Measurements from ENCODE around the gene NAPB. TPM values are rescaled to one million over a fixed set of nuclear protein-coding genes. Genes with fewer than 3 reads are reported as not detected.
"Not testable (repeated sequence)": the region's sequence is repeated elsewhere in the genome, so short reads cannot be mapped to it uniquely, and the experiment has no call there.

Gene NAPB
- total RNA-seq (2014; rRNA removed; shearing (Covaris generic)), result 9.4 and 13.1 TPM in 2 replicates
- 6.8 and 7.7 TPM in 2 replicates for polyA plus RNA-seq (2015; cell fraction: cytosol; rRNA removed)
- 66.1 and 74.1 TPM in 2 replicates for polyA plus RNA-seq (2015; cell fraction: nucleus; rRNA removed)

GRCh38 chr20:23420943-23421931 is at the start of gene NAPB:
Gene NAPB, minus strand, starts transcription at chr20:23421488. Its CDS starts 86 bp downstream, at chr20:23421402.
- peak; percentile 95 for DNase-seq (ENCODE audit: low read depth, low spot score)
- in situ Hi-C loops (cut with HindIII; ENCODE audit: low pct_unique_long_range_greater_than_20kb, low sequenced_read_pairs), result no loop called here

DNA sequence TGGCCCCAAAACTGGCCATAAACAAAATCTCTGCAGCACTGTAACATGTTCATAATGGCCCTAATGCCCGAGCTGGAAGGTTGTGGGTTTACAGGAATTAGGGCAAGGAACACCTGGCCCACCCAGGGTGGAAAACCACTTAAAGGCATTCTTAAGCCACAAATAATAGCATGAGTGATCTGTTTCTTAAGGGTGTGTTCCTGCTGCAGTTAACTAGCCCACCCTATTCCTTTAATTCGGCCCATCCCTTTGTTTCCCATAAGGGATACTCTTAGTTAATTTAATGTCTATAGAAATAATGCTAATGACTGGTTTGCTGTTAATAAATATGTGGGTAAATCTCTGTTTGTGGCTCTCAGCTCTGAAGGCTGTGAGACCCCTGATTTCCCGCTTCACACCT is 45.7 kb upstream of the NAPB start:
- in situ Hi-C loops (cut with HindIII; ENCODE audit: low pct_unique_long_range_greater_than_20kb, low sequenced_read_pairs); DNase-seq (ENCODE audit: low read depth, low spot score): not testable (repeated sequence)

DNA sequence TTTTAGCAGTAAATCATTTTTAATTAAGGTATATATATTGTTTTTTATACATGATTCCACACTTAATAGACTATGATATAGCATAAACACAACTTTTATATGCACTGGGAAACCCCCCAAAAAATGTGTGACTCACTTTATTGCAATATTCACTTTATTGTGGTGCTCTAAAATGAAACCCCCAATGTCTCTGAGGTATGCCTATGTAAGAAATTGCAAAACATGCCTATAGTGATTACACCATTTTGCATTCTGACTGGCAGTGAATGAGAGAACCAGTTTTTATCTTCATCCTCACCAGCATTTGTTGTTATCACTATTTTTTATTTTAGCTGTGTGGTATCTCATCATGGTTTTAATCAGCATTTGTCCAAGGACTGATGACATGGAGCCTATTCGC is 39.9 kb upstream of the NAPB start:
- no peak for DNase-seq (ENCODE audit: low read depth, low spot score)
- in situ Hi-C loops (cut with HindIII; ENCODE audit: low pct_unique_long_range_greater_than_20kb, low sequenced_read_pairs), result no loop called here

DNA sequence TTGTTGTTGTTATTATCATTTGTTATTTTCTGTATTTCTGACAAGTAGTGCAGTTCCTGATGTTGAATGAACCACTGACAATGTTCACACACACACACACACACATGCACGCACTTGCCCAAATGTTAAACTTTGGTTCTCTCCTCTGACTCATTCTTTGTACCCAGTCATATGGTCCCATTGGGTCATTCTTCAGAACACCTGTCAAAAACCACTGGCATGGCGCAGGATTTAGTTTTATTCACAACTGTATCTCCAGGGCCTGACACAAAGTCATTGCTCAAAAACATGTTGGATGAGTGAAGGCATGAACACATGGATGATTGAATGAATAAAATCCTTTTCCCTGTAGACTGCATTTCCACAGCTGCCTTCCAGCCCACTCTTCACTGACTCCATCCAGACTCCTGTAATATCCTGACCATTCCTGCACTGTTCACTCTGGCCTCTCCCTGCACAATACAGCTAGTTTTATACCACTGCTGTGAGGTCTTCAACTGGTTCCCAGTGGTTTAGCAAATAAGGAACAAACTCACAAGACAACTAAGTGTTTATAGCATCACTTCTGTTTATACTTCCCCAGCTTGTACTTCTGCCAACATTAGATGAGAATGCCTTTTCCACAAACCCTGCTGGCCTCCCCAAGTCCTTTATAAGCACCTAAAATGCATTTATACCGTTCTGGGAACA is 38.3 kb upstream of the NAPB start:
- in situ Hi-C loops (cut with HindIII; ENCODE audit: low pct_unique_long_range_greater_than_20kb, low sequenced_read_pairs), result no loop called here
- DNase-seq (ENCODE audit: low read depth, low spot score), result no peak

DNA sequence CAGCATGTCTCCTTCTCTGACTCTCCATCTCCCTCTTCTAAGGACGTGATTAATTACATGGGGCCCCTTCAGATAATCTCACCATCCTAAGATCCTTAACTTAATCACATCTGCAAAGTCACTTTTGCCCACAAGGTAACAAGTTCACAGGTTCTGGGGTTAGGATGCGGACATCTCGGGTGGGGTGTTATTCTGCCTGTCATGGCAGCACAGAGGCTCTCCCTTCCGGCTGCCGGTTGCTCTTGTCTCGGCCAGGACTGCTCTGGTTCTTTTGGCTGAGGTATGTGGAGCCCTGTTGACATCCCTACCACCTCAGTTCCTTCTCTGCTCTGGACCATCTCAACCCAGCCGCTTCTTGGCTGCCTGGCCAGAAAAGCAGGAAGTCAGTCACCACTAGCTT is 35.6 kb upstream of the NAPB start:
- no peak for DNase-seq (ENCODE audit: low read depth, low spot score)
- in situ Hi-C loops (cut with HindIII; ENCODE audit: low pct_unique_long_range_greater_than_20kb, low sequenced_read_pairs), result no loop called here

DNA sequence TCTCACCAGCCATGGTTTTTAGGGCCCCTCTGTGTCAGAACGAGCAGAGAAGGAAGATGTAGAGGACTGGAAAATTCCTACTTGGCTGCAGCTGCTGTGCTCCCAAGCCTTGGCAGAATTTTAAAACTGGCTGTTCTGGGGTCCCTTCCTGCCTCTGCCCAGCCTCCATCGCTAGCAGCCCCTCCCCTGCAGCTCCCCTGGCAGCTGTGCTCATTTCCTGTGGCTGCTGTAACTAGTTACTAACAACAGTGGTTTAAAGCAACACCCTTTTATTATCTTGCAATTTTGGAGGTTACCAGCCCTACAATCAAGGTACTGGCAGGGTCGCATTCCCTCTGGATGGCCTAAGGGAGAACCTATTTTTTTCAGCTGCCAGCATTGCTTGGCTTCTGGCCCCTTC is 35.1 kb upstream of the NAPB start:
- in situ Hi-C loops (cut with HindIII; ENCODE audit: low pct_unique_long_range_greater_than_20kb, low sequenced_read_pairs), result no loop called here
- DNase-seq (ENCODE audit: low read depth, low spot score), result no peak

DNA sequence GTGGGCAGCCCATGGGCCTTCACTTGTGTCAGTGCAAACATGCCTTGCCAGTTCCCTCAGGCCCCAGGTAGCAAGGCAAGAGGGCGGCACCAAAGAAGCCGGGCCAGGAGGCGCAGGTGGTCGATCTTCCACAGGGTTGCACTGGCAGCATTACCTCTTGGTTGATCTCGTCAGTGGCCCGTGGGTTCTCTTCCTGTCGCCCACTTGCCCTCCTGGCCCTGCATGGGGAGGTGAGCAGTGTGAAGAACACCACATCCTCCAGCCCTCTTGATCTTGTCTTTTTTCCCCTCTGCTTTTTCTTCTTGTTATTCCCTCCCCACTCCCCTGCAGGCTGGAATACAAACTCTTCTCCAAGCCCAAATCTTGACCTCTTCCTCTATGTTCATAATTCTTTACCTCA is 34.4 kb upstream of the NAPB start:
- in situ Hi-C loops (cut with HindIII; ENCODE audit: low pct_unique_long_range_greater_than_20kb, low sequenced_read_pairs), result no loop called here
- no peak for DNase-seq (ENCODE audit: low read depth, low spot score)

GRCh38 chr20:23454816-23455215 is 33.5 kb upstream of the NAPB start:
- DNase-seq (ENCODE audit: low read depth, low spot score), result no peak
- in situ Hi-C loops (cut with HindIII; ENCODE audit: low pct_unique_long_range_greater_than_20kb, low sequenced_read_pairs), result no loop called here

GRCh38 chr20:23453549-23454543 is 32.6 kb upstream of the NAPB start:
- no peak for DNase-seq (ENCODE audit: low read depth, low spot score)
- in situ Hi-C loops (cut with HindIII; ENCODE audit: low pct_unique_long_range_greater_than_20kb, low sequenced_read_pairs), result no loop called here

- DNase-seq (ENCODE audit: low read depth, low spot score), result no peak
- in situ Hi-C loops (cut with HindIII; ENCODE audit: low pct_unique_long_range_greater_than_20kb, low sequenced_read_pairs), result no loop called here
Observed at GRCh38 chr20:23452776-23453175, 31.5 kb upstream of the NAPB start, which contains the start of gene CST11. Gene CST11, minus strand, starts transcription at chr20:23452876. Its CDS starts 65 bp downstream, at chr20:23452811.

- DNase-seq (ENCODE audit: low read depth, low spot score), result peak; percentile 26
- in situ Hi-C loops (cut with HindIII; ENCODE audit: low pct_unique_long_range_greater_than_20kb, low sequenced_read_pairs), result no loop called here
Observed at GRCh38 chr20:23451956-23452487, 30.7 kb upstream of the NAPB start.

GRCh38 chr20:23450877-23451276 is 29.6 kb upstream of the NAPB start:
- in situ Hi-C loops (cut with HindIII; ENCODE audit: low pct_unique_long_range_greater_than_20kb, low sequenced_read_pairs), result no loop called here
- no peak for DNase-seq (ENCODE audit: low read depth, low spot score)

- in situ Hi-C loops (cut with HindIII; ENCODE audit: low pct_unique_long_range_greater_than_20kb, low sequenced_read_pairs), result no loop called here
- DNase-seq (ENCODE audit: low read depth, low spot score), result no peak
Observed at GRCh38 chr20:23449421-23449820, 28.1 kb upstream of the NAPB start.

- no peak for DNase-seq (ENCODE audit: low read depth, low spot score)
- in situ Hi-C loops (cut with HindIII; ENCODE audit: low pct_unique_long_range_greater_than_20kb, low sequenced_read_pairs), result no loop called here
Observed at GRCh38 chr20:23448167-23448566, 26.9 kb upstream of the NAPB start.

- DNase-seq (ENCODE audit: low read depth, low spot score), result peak; percentile 87
- in situ Hi-C loops (cut with HindIII; ENCODE audit: low pct_unique_long_range_greater_than_20kb, low sequenced_read_pairs), result no loop called here
Observed at GRCh38 chr20:23446505-23446904, 25.2 kb upstream of the NAPB start.

DNA sequence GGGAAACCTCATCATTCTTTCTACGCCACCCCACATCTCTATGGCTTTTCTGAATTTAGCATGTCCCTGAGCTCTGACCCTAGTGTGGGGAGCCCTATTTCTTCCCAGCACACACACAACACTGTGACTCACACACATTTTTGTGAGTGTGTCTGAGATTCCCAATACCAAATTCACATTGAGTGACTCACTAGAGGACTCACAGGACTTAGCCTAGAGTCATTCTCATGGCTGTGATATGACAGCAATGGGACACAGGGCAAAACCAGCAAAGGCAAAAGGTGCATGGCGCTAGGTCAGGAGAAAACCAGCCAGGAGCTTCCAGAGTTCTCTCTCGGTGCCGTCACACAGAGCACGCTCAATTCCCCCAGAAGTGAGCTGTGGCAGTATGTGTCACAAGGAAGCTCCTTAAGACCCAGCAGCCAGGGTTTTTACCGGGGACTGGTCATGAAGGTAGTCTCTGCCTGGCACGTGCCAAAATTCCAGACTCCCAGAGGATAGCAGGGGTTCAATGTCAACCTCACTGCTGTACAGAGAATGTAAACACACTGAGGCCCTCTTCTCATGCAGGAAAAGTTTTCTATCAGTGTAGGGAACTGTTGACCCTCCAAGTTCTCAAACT is 24.4 kb upstream of the NAPB start:
- no peak for DNase-seq (ENCODE audit: low read depth, low spot score)
- in situ Hi-C loops (cut with HindIII; ENCODE audit: low pct_unique_long_range_greater_than_20kb, low sequenced_read_pairs), result no loop called here

GRCh38 chr20:23444859-23445258 is 23.6 kb upstream of the NAPB start:
- DNase-seq (ENCODE audit: low read depth, low spot score), result no peak
- in situ Hi-C loops (cut with HindIII; ENCODE audit: low pct_unique_long_range_greater_than_20kb, low sequenced_read_pairs), result no loop called here

Data from SK-MEL-5 (cell line).